Measurements from ENCODE around the gene RNF225. TPM values are rescaled to one million over a fixed set of nuclear protein-coding genes. Genes with fewer than 3 reads are reported as not detected.

The RNF225 gene
- total and polyA plus RNA-seq, 2 of the 13 experiments (the other 11 are each of a cell fraction or from before 2014, with no cell fraction given): not detected

GRCh38 chr19:58385891-58386575 is 9.4 kb upstream of the RNF225 start (continued):
- TF ChIP-seq, protein P1, sequence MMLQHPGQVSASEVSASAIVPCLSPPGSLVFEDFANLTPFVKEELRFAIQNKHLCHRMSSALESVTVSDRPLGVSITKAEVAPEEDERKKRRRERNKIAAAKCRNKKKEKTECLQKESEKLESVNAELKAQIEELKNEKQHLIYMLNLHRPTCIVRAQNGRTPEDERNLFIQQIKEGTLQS (CRISPR knock-in tag; IDR thresholded peaks at IDR 0.05): no peak
- no peak for TF ChIP-seq HHEX (CRISPR knock-in tag; IDR thresholded peaks at IDR 0.05)
- TF ChIP-seq, protein P2, sequence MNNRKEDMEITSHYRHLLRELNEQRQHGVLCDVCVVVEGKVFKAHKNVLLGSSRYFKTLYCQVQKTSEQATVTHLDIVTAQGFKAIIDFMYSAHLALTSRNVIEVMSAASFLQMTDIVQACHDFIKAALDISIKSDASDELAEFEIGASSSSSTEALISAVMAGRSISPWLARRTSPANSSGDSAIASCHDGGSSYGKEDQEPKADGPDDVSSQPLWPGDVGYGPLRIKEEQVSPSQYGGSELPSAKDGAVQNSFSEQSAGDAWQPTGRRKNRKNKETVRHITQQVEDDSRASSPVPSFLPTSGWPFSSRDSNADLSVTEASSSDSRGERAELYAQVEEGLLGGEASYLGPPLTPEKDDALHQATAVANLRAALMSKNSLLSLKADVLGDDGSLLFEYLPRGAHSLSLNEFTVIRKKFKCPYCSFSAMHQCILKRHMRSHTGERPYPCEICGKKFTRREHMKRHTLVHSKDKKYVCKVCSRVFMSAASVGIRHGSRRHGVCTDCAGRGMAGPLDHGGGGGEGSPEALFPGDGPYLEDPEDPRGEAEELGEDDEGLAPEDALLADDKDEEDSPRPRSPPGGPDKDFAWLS (CRISPR knock-in tag; IDR thresholded peaks at IDR 0.05; ENCODE audit: borderline replicate concordance): no peak
- no peak for TF ChIP-seq ZNF572 (CRISPR knock-in tag; IDR thresholded peaks at IDR 0.05)
- TF ChIP-seq ZNF773 (CRISPR knock-in tag; IDR thresholded peaks at IDR 0.05; ENCODE audit: borderline replicate concordance): no peak
- TF ChIP-seq ELF3 (CRISPR knock-in tag; IDR thresholded peaks at IDR 0.05): no peak
- TF ChIP-seq KMT2A (CRISPR knock-in tag; IDR thresholded peaks at IDR 0.05): no peak; the same call in 1 of the 2 replicates
- no peak for TF ChIP-seq ZNF777 (CRISPR knock-in tag; IDR thresholded peaks at IDR 0.05)
- no peak for TF ChIP-seq ZNF605 (CRISPR knock-in tag; IDR thresholded peaks at IDR 0.05)
- no peak for TF ChIP-seq MNT (IDR thresholded peaks at IDR 0.05)
- TF ChIP-seq NCOA1 (CRISPR knock-in tag; IDR thresholded peaks at IDR 0.05): no peak
- TF ChIP-seq ZNF792 (CRISPR knock-in tag; IDR thresholded peaks at IDR 0.05): no peak
- TF ChIP-seq ISL2 (CRISPR knock-in tag; IDR thresholded peaks at IDR 0.05): no peak
- TF ChIP-seq ZNF580 (CRISPR knock-in tag; IDR thresholded peaks at IDR 0.05; ENCODE audit: borderline replicate concordance, low read depth): no peak
- TF ChIP-seq FOSL2 (CRISPR knock-in tag; IDR thresholded peaks at IDR 0.05): no peak
- TF ChIP-seq ZNF224 (CRISPR knock-in tag; IDR thresholded peaks at IDR 0.05): no peak; the same call in 1 of the 2 replicates
- no peak for TF ChIP-seq WIZ (CRISPR knock-in tag; IDR thresholded peaks at IDR 0.05)
- 0 out of 2 replicates have a peak, but pooled peaks have one; percentile 28 for TF ChIP-seq ZNF704 (CRISPR knock-in tag; IDR thresholded peaks at IDR 0.05; ENCODE audit: borderline replicate concordance)
- TF ChIP-seq FOXK1 (CRISPR knock-in tag; IDR thresholded peaks at IDR 0.05; ENCODE audit: borderline replicate concordance, low read depth): no peak
- no peak for TF ChIP-seq CHCHD3 (CRISPR knock-in tag; IDR thresholded peaks at IDR 0.05)
- TF ChIP-seq ZBTB21 (CRISPR knock-in tag; IDR thresholded peaks at IDR 0.05): 0 out of 2 replicates have a peak, but pooled peaks have one; percentile 6
- TF ChIP-seq PBX2 (CRISPR knock-in tag; IDR thresholded peaks at IDR 0.05): no peak
- TF ChIP-seq PAF1 (CRISPR knock-in tag; IDR thresholded peaks at IDR 0.05): no peak
- no peak for TF ChIP-seq MIER2 (CRISPR knock-in tag; IDR thresholded peaks at IDR 0.05)
- no peak for TF ChIP-seq TBX3 (IDR thresholded peaks at IDR 0.05; ENCODE audit: borderline replicate concordance)
- no peak for TF ChIP-seq SMAD1 (CRISPR knock-in tag; IDR thresholded peaks at IDR 0.05; ENCODE audit: borderline replicate concordance, low read depth)
- TF ChIP-seq NR2F2 (IDR thresholded peaks at IDR 0.05; ENCODE audit: borderline replicate concordance, low read depth): no peak
